ENCODE results near the gene ATG7.

DNA sequence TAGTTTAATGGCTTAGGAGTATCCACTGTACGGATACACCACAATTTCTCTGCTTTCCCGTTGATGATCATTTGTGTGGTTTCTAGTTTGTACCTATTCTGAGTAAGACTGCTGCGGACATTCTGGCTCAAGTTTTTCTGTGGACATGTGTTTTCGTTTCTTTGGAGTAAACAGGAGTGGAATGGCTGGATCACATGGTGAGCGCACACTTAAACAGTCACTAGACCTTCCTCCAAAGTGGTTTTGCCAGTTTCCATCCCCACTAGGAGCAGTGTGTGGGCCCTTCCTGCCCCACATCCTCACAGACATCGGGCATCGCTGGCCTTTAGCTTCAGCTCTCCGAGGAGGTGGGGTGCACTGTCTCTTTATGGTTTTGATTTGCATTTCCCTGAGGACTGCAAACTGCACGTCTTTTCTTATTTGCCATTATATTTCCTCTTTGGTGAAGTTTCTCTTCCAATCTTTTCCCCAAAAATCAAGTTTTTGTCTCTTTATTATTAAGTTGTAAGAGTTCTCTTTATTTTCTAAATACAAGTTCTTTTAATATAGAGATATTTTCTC is 277.5 kb downstream of the ATG7 start:
- TF ChIP-seq, protein P1, sequence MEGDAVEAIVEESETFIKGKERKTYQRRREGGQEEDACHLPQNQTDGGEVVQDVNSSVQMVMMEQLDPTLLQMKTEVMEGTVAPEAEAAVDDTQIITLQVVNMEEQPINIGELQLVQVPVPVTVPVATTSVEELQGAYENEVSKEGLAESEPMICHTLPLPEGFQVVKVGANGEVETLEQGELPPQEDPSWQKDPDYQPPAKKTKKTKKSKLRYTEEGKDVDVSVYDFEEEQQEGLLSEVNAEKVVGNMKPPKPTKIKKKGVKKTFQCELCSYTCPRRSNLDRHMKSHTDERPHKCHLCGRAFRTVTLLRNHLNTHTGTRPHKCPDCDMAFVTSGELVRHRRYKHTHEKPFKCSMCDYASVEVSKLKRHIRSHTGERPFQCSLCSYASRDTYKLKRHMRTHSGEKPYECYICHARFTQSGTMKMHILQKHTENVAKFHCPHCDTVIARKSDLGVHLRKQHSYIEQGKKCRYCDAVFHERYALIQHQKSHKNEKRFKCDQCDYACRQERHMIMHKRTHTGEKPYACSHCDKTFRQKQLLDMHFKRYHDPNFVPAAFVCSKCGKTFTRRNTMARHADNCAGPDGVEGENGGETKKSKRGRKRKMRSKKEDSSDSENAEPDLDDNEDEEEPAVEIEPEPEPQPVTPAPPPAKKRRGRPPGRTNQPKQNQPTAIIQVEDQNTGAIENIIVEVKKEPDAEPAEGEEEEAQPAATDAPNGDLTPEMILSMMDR (IDR thresholded peaks at IDR 0.05; ENCODE audit: low read depth, low read length, poor library complexity, severe bottlenecking): no peak
- no peak for TF ChIP-seq EZH2phosphoT487 (IDR thresholded peaks at IDR 0.05; ENCODE audit: borderline replicate concordance, low read length)

Data from DOHH2 (cell line).